GM12875 (cell line): Measurements from ENCODE around the gene ZBTB40.

Source experiments
- H3K4me3 ChIP-seq: one replicate; pipeline ENCODE4 v1.5.1; 2011; ENCODE audit warnings: low read depth, low read length, control low read depth
- CTCF ChIP-seq: IDR thresholded peaks from 2 replicates; pipeline ENCODE4 v1.5.1; 2011; ENCODE audit warnings: low read depth, mild to moderate bottlenecking, control low read depth, inconsistent platforms, low read length, moderate library complexity, borderline replicate concordance; ENCODE audit not compliant: insufficient read depth

The ZBTB40 gene

DNA sequence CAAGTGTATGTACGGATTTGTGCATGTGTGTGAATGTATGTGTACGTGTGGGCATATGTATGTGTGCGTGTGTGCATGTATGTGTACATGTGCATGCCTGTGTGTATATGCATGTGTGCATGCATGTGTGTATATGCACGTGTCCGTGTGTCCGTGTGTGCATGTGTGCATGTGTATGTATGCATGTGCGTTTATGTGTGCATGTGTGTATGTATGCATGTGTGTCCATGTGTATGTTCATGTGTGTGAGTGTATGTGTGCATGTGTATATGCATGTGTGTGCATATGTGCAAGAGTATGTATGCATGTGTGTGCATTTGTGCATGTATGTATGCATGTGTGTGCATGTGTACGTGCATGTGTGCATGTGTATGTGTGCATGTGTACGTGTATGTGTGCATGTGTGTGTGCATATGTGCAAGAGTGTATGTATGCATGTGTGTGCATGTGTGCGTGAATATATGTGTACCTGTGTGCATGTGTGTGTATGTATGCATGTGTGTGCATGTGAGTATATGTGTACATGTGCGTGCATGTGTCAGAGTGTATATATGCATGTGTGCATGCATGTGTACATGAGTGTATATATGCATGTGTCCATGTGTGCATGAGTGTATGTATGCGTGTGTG lies 127.2 kb downstream of the ZBTB40 start:
- TF ChIP-seq CTCF, result no peak
- H3K4me3 ChIP-seq, result no peak overlapping the region

DNA sequence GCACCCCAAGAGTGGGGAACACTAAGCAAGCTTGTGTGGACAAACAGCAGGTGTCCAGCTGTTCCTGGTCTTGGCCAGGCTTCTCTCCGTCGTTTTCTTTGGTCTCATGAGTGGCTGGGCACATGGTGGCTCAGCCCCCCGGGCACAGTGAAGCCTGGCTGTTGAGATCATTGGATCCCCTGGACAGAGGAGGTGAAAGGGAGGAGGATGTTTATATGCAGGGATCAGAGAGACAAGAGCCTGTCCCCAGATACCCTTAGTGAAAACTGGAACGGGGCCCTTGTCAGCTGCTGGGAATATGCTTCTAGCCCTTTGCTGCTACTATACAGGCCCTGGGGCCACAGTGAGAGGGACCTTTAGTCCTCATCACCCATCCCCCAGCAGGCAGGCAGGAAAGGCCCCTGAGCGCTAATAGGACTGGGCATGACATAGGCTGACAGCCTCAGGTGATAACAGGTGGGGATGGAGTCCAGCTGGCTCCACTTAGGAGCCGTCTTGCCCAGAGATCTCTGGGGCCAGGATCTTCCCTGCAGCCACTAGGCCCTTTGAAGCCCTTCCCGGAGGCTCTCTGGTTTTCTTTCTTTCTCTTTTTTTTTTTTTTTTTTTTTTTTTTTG lies 128.0 kb downstream of the ZBTB40 start:
- no peak overlapping the region for H3K4me3 ChIP-seq
- TF ChIP-seq CTCF, result no peak
